ENCODE measurements around the gene HOXC6. TPM values are rescaled to one million over a fixed set of nuclear protein-coding genes. Genes with fewer than 3 reads are reported as not detected.

The HOXC6 gene
- total and polyA plus RNA-seq, 9 of the 15 experiments (the other 6 are each of a cell fraction or from before 2014, with no cell fraction given): 0.06 to 4.0 (median 1.4) TPM

GRCh38 chr12:54030889-54031471, 2.7 kb downstream of the HOXC6 start:
- Histone ChIP-seq H3K4me1 (replicated peaks in 1 of 2; ENCODE audit: control insufficient read depth in 2 of 2, insufficient read depth in 2 of 2, low read length in 2 of 2) (peaks cover 2 to 25% of the 10 kb centered on the region in 2 experiments; a peak in 3 of 5 replicates), H3K9me3 (replicated peaks; ENCODE audit: control insufficient read depth, insufficient read depth, low read depth, low read length) (no peaks in the 10 kb centered on the region), H3K4me2 (ENCODE audit: insufficient read depth, low read length) (no peak overlapping the region), H3K4me3 (no peak overlapping the region), H3K27me3 (ENCODE audit: control insufficient read depth in 2 of 2, insufficient read depth in 2 of 2, low read length in 2 of 2) (no peaks in the 10 kb centered on the region), H3K9ac (ENCODE audit: insufficient read depth in 1 of 2, low read depth in 2 of 2, low read length in 2 of 2) (no peak overlapping the region), H4K20me1 (replicated peaks; ENCODE audit: control insufficient read depth, insufficient read depth, low read length) (no peaks in the 10 kb centered on the region), H2AFZ (ENCODE audit: low read depth, low read length) (no peak overlapping the region), H3K27ac (ENCODE audit: extremely low read depth, low read depth, low read length) (no peak overlapping the region), H3K36me3 (ENCODE audit: control insufficient read depth, insufficient read depth, low read length) (peaks cover 2% of the 10 kb centered on the region; the same call in 1 of the 3 replicates), H3K9me1 (ENCODE audit: control insufficient read depth, insufficient read depth, low read length) (no peaks in the 10 kb centered on the region), H3K79me2 (ENCODE audit: control insufficient read depth, insufficient read depth, low read length) (no peaks in the 10 kb centered on the region)
- WGBS (ENCODE audit: insufficient coverage, low coverage, missing lambda C conversion rate): 78% methylated on average over 19 of the region's 46 CpGs
- DNase-seq (ENCODE audit: extremely low read depth in 1 of 4, low spot score in 3 of 4) (no peak), FAIRE-seq (no peak), ATAC-seq (no peak)
- no TSS peak for BruUV-seq (replicated peaks)
- TF ChIP-seq HES1 (IDR thresholded peaks at IDR 0.05; ENCODE audit: low read depth): no peak
- no peak for TF ChIP-seq U2AF1 (optimal IDR thresholded peaks at IDR 0.05; ENCODE audit: low read depth, low read length)
- TF ChIP-seq ZNF695 (CRISPR knock-in tag; IDR thresholded peaks at IDR 0.05): no peak
- TF ChIP-seq PTBP1 (IDR thresholded peaks at IDR 0.05; ENCODE audit: low read depth, low read length): no peak
- TF ChIP-seq PRPF4 (IDR thresholded peaks at IDR 0.05; ENCODE audit: insufficient read depth, low read depth, low read length, poor library complexity, severe bottlenecking): peak; percentile 26
- TF ChIP-seq CAMTA2 (CRISPR knock-in tag; conservative IDR thresholded peaks at IDR 0.05): no peak
- 0 out of 2 replicates have a peak, but pooled peaks have one; percentile 22 for TF ChIP-seq POLR2G (IDR thresholded peaks at IDR 0.05; ENCODE audit: low read depth, low read length)
- no peak for TF ChIP-seq FOSL1 (tag; conservative IDR thresholded peaks at IDR 0.05)
- TF ChIP-seq DDX20 (tag; IDR thresholded peaks at IDR 0.05; ENCODE audit: low read depth): no peak
- peak; percentile 22; the same call in 1 of the 2 replicates for TF ChIP-seq CEBPB (tag; IDR thresholded peaks at IDR 0.05)
- no peak for TF ChIP-seq MAZ (CRISPR knock-in tag; conservative IDR thresholded peaks at IDR 0.05 in 1 of 2, IDR thresholded peaks at IDR 0.05 in 1 of 2)
- TF ChIP-seq, protein P1, sequence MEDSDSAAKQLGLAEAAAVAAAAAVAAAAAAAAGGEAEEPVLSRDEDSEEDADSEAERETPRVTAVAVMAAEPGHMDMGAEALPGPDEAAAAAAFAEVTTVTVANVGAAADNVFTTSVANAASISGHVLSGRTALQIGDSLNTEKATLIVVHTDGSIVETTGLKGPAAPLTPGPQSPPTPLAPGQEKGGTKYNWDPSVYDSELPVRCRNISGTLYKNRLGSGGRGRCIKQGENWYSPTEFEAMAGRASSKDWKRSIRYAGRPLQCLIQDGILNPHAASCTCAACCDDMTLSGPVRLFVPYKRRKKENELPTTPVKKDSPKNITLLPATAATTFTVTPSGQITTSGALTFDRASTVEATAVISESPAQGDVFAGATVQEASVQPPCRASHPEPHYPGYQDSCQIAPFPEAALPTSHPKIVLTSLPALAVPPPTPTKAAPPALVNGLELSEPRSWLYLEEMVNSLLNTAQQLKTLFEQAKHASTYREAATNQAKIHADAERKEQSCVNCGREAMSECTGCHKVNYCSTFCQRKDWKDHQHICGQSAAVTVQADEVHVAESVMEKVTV (CRISPR knock-in tag; IDR thresholded peaks at IDR 0.05): no peak
- TF ChIP-seq, protein P2, sequence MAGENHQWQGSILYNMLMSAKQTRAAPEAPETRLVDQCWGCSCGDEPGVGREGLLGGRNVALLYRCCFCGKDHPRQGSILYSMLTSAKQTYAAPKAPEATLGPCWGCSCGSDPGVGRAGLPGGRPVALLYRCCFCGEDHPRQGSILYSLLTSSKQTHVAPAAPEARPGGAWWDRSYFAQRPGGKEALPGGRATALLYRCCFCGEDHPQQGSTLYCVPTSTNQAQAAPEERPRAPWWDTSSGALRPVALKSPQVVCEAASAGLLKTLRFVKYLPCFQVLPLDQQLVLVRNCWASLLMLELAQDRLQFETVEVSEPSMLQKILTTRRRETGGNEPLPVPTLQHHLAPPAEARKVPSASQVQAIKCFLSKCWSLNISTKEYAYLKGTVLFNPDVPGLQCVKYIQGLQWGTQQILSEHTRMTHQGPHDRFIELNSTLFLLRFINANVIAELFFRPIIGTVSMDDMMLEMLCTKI (IDR thresholded peaks at IDR 0.05; ENCODE audit: partially characterized antibody): no peak
- no peak for TF ChIP-seq MAFF (IDR thresholded peaks at IDR 0.05; ENCODE audit: low read length)
- intact Hi-C loops (cut with micrococcal nuclease): no loop called here
- in situ Hi-C loops (cut with MboI): no loop called here
- CTCF ChIA-PET (ENCODE audit: low intra/inter-chr PET ratio): interaction anchor here (2.6 kb wide), 1 partner anchor 170 kb away, joined by 36 read pairs; no protein-coding TSS in a partner anchor
- POLR2A ChIA-PET: interaction anchor here (0.8 to 1.0 kb wide), 3 partner anchors 8 to 166 kb away, joined by 3 to 5 read pairs (median 4); no protein-coding TSS in a partner anchor
